ENCODE results near the gene PNLIPRP2. TPM values are rescaled to one million over a fixed set of nuclear protein-coding genes. Genes with fewer than 3 reads are reported as not detected.

PNLIPRP2 gene
- total and polyA plus RNA-seq, 8 donors = not detected

GRCh38 chr10:116660860-116661259, 40.1 kb downstream of the PNLIPRP2 start:
- no peaks in the 10 kb centered on the region for H3K4me1 ChIP-seq
- intact Hi-C loops (cut with DNase I) = no loop called here
- no peaks in the 10 kb centered on the region for H3K9me3 ChIP-seq
- DNase-seq = no peak
- TF ChIP-seq CTCF (IDR thresholded peaks at IDR 0.05) = no peak
- no peaks in the 10 kb centered on the region for H3K36me3 ChIP-seq
- ATAC-seq = no peak
- H3K27ac ChIP-seq = no peak overlapping the region
- no peaks in the 10 kb centered on the region for H3K27me3 ChIP-seq
- no peak overlapping the region for H3K4me3 ChIP-seq

- no peaks in the 10 kb centered on the region for H3K27me3 ChIP-seq
- DNase-seq = no peak
- H3K9me3 ChIP-seq = no peaks in the 10 kb centered on the region
- no peak for TF ChIP-seq CTCF (IDR thresholded peaks at IDR 0.05)
- H3K4me1 ChIP-seq = no peaks in the 10 kb centered on the region
- H3K36me3 ChIP-seq = no peaks in the 10 kb centered on the region
- no peak overlapping the region for H3K27ac ChIP-seq
- intact Hi-C loops (cut with DNase I) = no loop called here
- H3K4me3 ChIP-seq = no peak overlapping the region
- ATAC-seq = no peak
These were observed 42.6 kb downstream of the PNLIPRP2 start for GRCh38 chr10:116663342-116663741.

- no peak overlapping the region for H3K4me3 ChIP-seq
- H3K36me3 ChIP-seq = no peaks in the 10 kb centered on the region
- no peak for DNase-seq
- intact Hi-C loops (cut with DNase I) = no loop called here
- ATAC-seq = no peak
- H3K4me1 ChIP-seq = no peaks in the 10 kb centered on the region
- H3K27ac ChIP-seq = no peak overlapping the region
- H3K9me3 ChIP-seq = no peaks in the 10 kb centered on the region
- peaks cover 0 to 7% of the 10 kb centered on the region in 2 donors for H3K27me3 ChIP-seq
- TF ChIP-seq CTCF (IDR thresholded peaks at IDR 0.05) = no peak
These were observed 43.9 kb downstream of the PNLIPRP2 start for GRCh38 chr10:116664631-116665030.

GRCh38 chr10:116665541-116666125, 44.9 kb downstream of the PNLIPRP2 start:
- intact Hi-C loops (cut with DNase I) = no loop called here
- no peaks in the 10 kb centered on the region for H3K36me3 ChIP-seq
- no peak for TF ChIP-seq CTCF (IDR thresholded peaks at IDR 0.05)
- H3K4me1 ChIP-seq = no peaks in the 10 kb centered on the region
- DNase-seq (no peak), ATAC-seq (peak; percentile 17)
- no peak overlapping the region for H3K27ac ChIP-seq
- H3K9me3 ChIP-seq = no peaks in the 10 kb centered on the region
- H3K4me3 ChIP-seq = no peak overlapping the region
- peaks cover 0 to 17% of the 10 kb centered on the region in 2 donors for H3K27me3 ChIP-seq

GRCh38 chr10:116667484-116667883, 46.7 kb downstream of the PNLIPRP2 start:
- no peaks in the 10 kb centered on the region for H3K4me1 ChIP-seq
- no peaks in the 10 kb centered on the region for H3K36me3 ChIP-seq
- no peaks in the 10 kb centered on the region for H3K9me3 ChIP-seq
- no peak for TF ChIP-seq CTCF (IDR thresholded peaks at IDR 0.05)
- intact Hi-C loops (cut with DNase I) = no loop called here
- H3K27ac ChIP-seq = no peak overlapping the region
- peaks cover 0 to 35% of the 10 kb centered on the region in 2 donors for H3K27me3 ChIP-seq
- ATAC-seq (no peak), DNase-seq (no peak)
- no peak overlapping the region for H3K4me3 ChIP-seq

All from left lung (tissue), 10 donors.